Fibroblast of pulmonary artery (primary cell): ENCODE data around the gene MPP3.

ENCODE experiments used
- DNase-seq: peaks from one replicate; pipeline ENCODE4 v3.0.0-alpha.2; 2010; ENCODE audit warnings: low read depth
- H3K4me3 ChIP-seq: replicated peaks from 2 replicates; pipeline ENCODE4 v1.5.1; 2011; ENCODE audit warnings: low read depth, mild to moderate bottlenecking, control low read depth, low read length, moderate library complexity
- TF ChIP-seq, protein P1 (sequence below): IDR thresholded peaks from 2 replicates; pipeline ENCODE4 v1.5.1; 2011; ENCODE audit warnings: mild to moderate bottlenecking, control low read depth, low read length, inconsistent platforms; ENCODE audit errors: missing control alignments

MPP3 gene

GRCh38 chr17:43831633-43832032, 1.3 kb downstream of the MPP3 start:
- no peak overlapping the region for H3K4me3 ChIP-seq
- TF ChIP-seq, protein P1, sequence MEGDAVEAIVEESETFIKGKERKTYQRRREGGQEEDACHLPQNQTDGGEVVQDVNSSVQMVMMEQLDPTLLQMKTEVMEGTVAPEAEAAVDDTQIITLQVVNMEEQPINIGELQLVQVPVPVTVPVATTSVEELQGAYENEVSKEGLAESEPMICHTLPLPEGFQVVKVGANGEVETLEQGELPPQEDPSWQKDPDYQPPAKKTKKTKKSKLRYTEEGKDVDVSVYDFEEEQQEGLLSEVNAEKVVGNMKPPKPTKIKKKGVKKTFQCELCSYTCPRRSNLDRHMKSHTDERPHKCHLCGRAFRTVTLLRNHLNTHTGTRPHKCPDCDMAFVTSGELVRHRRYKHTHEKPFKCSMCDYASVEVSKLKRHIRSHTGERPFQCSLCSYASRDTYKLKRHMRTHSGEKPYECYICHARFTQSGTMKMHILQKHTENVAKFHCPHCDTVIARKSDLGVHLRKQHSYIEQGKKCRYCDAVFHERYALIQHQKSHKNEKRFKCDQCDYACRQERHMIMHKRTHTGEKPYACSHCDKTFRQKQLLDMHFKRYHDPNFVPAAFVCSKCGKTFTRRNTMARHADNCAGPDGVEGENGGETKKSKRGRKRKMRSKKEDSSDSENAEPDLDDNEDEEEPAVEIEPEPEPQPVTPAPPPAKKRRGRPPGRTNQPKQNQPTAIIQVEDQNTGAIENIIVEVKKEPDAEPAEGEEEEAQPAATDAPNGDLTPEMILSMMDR = no peak
- DNase-seq = no peak

DNA sequence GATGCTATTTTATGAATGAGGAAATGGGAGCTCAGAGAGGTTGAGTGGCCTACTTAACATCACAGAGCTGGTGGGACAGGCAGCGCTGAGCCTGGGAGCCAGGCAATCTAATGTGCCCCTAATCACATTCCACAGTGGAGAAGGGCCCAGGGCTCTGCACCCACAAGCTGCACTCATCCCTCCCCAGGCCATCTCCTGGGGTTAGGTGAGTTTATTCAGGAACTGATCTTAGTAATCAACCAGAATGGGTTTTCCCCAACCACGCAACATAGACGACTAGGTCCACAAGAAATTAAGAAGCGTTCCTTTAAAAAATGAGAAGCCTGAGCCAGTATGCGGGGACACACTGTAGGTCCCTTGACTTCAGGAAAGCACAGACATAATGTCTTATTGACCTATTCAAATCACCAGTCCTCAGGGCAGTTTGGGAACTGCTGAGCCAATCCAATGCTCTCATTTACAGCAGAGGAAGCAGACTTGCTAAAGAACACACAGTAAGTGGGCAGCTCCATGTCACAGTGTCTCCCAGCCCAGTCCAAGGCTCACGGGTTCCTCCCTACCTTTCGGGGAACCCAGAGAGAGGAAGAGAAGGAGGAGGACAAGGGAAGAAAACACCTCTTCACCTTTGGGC, 2.3 kb downstream of the MPP3 start:
- no peak overlapping the region for H3K4me3 ChIP-seq
- TF ChIP-seq, protein P1 = no peak
- no peak for DNase-seq

DNA sequence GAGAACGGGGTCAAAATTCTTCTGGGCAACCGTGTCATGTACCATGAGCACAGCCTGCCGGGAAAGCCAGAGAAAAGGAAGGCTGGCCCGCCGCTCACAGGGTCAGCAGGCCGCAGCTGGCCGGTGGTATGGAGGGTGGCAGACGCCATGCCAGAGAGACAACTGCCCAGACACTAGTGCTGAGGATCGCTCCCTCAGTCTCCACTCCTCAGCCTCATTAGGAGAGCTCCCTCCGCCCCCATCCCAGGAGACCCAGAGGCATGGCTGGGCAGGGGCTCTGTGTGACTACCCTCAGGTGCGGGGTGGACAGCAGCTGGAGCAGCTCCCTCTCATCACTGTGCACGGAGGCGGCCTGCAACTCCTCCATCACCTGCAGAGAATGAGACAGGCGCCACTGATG, 3.2 kb downstream of the MPP3 start:
- no peak overlapping the region for H3K4me3 ChIP-seq
- DNase-seq = no peak
- TF ChIP-seq, protein P1 = no peak

GRCh38 chr17:43827596-43827995, 5.3 kb downstream of the MPP3 start:
- no peak for DNase-seq
- TF ChIP-seq, protein P1 = no peak

GRCh38 chr17:43826206-43826605, 6.7 kb downstream of the MPP3 start:
- TF ChIP-seq, protein P1 = no peak
- no peak for DNase-seq
- H3K4me3 ChIP-seq = no peak overlapping the region

More at GRCh38 chr17:43827596-43827995, 5.3 kb downstream of the MPP3 start:
- H3K4me3 ChIP-seq = no peak overlapping the region

DNA sequence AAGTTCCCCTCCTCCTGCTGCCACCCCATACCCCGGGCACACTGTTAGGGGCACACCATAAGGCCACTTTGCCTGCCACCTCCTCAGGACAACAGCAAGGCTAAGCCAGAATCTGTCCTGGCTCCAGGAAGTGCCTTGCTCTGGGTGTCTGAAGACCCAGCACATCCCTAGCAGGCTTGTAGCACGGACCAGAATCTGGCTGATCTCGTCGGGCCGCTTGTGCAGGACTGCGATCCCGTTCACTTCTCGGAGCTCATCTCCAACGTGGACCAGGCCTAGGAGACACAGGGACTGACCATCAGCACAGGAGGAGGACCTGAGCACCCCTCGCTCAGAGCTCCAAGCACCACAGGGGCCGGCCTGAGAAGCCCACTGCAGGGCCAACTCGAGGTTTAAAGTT, 7.4 kb downstream of the MPP3 start:
- TF ChIP-seq, protein P1 = no peak
- no peak for DNase-seq
- no peak overlapping the region for H3K4me3 ChIP-seq

DNA sequence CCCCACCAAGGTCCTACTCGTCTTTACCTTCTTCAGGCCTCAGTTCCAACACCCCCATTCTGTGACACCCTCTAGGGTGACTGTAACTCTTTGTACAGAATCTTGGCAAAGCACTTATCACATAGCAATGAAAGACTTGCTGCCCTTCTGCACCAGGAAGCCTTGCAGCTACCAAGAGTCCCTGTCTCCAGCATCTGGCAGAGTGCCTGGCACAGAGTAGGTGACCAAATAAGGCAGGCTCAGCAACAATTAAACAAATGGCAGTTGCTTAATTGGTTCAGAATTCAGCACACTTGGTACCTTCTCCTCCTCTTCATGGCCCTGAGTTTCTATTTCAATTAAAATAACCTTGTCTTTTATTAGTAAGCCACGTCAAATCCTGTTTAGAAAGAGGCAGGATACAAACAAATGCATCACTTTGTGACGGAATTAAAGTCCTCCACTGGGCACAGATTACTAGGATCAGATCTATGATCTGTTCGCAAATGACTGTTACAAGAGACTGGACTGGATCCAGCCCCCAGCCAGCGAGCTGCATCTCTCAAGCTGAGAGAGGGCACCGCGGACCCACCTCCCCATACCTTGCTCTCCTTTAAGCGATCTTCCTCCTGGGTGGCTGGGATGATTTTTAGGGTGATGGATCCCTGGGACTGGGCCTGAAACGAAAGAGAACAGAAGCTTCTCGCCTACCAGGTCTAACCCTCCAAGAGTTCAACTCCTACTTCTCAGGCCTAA, 9.4 kb downstream of the MPP3 start:
- no peak overlapping the region for H3K4me3 ChIP-seq
- TF ChIP-seq, protein P1 = no peak
- no peak for DNase-seq
